ENCODE results near the gene BUD23.
A peak's percentile ranks its signal among the peaks of the same experiment; 100 is the strongest.
"Not testable (repeated sequence)": the region's sequence is repeated elsewhere in the genome, so short reads cannot be mapped to it uniquely, and the experiment has no call there.

BUD23 gene

GRCh38 chr7:73722182-73722581 lies 38.8 kb downstream of the BUD23 start:
- not testable (repeated sequence) for DNase-seq

GRCh38 chr7:73722785-73723184 lies 39.4 kb downstream of the BUD23 start:
- DNase-seq: no peak

DNA sequence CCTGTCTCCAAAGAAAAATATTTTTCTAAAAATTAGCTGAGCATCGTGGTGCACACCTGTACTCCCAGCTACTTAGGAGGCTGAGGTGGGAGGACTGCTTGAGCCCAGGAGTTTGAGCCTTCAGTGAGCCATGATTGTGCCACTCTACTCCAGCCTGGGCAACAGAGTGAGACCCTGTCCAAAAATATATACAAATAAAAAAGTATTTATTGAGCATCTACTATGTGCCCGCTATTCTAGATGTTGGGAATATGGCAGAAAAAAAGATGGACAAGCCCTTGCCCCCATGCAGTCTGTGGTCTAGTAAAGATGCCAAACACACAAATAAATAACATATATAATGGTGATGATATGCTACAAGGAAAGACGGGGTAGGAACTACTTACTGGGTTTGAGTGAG lies 40.4 kb downstream of the BUD23 start:
- no peak for DNase-seq

DNA sequence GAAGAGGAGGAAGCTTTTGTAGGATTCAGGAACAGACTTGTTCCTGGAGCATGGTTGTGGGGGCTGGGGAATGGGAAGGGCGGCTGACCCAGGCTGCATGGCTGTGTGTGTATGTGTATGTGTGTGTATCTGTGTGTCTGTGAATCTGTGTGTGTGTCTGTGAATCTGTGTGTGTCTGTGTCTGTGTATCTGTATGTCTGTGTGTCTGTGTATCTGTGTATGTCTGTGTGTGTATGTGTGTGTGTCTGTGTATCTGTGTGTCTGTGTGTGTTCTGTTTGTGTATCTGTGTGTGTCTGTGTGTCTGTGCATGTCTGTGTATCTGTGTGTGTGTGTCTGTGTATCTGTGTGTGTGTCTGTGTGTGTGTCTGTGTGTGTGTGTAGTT lies 42.7 kb downstream of the BUD23 start:
- DNase-seq: no peak

- no peak for DNase-seq
Measured at GRCh38 chr7:73727952-73728351, 44.6 kb downstream of the BUD23 start.

- DNase-seq: no peak
Measured at GRCh38 chr7:73728551-73728950, 45.2 kb downstream of the BUD23 start.

GRCh38 chr7:73730485-73730884 lies 47.1 kb downstream of the BUD23 start:
- DNase-seq: no peak

GRCh38 chr7:73732397-73732796 lies 49.0 kb downstream of the BUD23 start:
- no peak for DNase-seq

DNA sequence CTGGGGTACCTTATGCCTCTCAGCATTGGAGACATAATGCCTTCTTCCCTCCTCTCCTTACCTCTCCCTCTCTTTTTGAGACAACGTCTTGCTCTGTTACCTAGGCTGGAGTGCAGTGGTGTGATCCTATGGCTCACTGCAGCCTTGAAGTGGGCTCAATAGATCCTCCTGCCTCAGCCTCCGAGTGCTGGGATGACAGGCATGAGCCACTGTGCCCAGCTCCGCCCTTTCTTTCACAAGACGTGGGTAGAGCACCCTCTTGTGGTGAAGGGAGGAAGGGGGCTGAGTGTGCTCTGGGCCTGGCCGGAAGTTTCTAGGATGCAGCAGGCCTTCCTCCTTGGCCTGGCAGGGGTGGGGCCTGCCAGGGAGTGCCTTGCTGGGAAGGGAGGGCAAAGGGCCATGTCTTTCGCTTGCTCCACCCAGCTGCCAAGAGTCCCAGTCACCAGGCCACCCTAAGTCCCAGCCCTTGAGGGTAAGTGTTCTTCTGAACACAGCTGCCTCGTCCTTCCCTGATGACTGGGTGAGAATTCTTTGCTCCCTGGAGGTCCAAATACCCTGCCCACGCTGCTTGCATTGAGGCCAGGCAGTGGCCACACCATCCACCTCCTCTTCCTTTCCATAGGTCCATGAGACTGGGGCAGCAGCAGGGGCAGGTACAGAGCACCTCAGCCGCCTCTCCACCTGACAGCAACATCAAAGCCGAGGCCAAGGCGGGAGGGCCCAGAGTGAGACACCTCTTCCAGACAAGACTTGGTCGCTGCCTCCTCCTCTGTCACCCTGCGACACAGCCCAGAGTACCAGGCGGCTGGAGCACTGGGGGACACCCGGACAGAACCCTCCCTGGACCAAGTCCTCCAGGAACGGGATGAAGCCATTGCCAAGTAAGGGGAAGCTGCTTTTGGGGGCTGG lies 51.5 kb downstream of the BUD23 start:
- DNase-seq: peak; percentile 79

GRCh38 chr7:73735528-73735905 lies 52.1 kb downstream of the BUD23 start:
- DNase-seq: no peak

GRCh38 chr7:73736885-73737284 lies 53.5 kb downstream of the BUD23 start:
- DNase-seq: no peak

- no peak for DNase-seq
Measured at GRCh38 chr7:73737491-73738219, 54.3 kb downstream of the BUD23 start.

DNA sequence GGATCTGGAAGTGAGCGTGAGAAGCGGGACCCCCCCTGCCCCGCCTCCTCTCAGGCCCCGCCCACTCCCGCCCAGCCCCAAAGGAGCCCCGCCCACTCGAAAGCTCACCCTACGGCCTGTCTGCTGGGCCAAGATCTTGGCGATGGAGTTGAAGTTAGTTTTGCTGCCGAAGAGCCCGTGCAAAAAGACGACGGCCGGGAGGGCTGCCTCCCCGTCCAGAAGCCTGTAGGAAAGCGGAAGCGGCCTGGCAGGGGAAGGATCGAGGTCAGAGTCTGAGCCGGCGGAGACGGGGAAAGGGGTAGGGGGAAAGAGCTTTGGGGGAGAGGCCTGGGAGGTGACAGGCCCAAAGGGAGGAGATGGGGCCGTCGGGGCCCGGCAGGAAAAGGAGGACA lies 54.8 kb downstream of the BUD23 start:
- DNase-seq: no peak

- peak; percentile 98 for DNase-seq
Measured at GRCh38 chr7:73738612-73739386, 55.4 kb downstream of the BUD23 start, which contains the start of gene ABHD11. Gene ABHD11 (minus strand): TSS chr7:73738802. CDS start chr7:73738770, 32 bp downstream.

GRCh38 chr7:73739387-73739767 lies 56.0 kb downstream of the BUD23 start:
- DNase-seq: no peak

GRCh38 chr7:73740212-73740611 lies 56.8 kb downstream of the BUD23 start:
- DNase-seq: no peak

DNA sequence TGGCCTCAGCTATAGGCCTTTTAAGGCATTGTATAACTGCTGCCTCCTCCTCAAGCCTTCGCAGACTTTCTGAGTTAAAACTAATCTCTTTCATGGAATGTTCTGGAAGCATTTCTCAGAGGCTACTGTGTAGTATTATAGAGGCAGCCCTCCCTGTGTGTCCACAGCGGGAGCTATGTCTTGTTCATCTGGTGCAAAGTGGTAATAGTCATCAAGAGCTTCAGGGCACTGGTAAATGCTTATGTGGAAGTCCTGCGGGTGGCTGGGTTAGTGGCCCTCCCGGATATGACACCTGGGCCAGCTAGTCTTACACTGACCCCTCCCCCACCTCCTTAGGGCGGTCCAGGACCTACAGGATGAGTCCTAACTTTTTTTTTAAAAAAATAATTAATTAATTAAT lies 57.4 kb downstream of the BUD23 start:
- DNase-seq: no peak

DNA sequence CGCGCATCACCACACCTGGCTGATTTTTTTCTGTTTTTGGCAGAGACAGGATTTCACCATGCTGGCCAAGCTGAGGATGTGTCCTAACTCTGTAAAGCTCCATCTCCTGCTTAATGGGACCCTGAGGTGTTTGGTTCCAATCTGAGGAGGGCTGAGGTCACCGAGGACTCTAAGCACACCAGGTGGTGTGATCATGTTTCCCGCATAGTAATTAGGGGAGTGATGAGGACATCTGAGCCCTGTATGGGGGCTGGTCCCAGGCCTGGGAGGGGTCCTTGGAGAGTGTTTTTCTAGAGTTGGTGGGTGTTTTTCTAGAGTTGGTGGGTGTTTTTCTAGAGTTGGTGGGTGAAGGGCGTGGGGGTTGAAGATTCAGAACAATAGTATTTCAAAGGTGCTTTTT lies 58.2 kb downstream of the BUD23 start:
- peak; percentile 81 for DNase-seq

DNA sequence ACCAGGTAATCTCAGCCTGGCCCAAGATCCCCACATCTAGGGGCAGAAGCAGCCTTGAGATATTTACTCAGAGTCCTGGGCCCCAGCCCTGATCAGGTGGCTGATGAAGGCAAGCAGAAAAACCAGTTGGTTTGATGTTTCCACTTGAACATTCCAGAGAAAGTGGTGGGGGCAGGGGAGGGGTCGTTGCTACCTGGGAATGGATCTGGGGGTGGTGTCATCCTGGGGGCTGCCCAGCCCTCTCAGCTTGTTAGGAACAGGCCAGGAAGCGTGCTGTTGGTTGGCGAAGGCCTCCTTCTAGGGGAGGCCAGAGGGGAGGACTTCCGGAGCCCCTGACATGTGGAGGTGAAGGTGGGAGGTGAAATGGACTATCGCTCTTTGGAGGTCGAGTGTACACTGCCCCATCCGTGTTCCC lies 58.9 kb downstream of the BUD23 start:
- no peak for DNase-seq

GRCh38 chr7:73742753-73743641 lies 59.6 kb downstream of the BUD23 start:
- peak; percentile 96 for DNase-seq

GRCh38 chr7:73746378-73746777 lies 63.0 kb downstream of the BUD23 start:
- DNase-seq: peak; percentile 29

All from NCI-H1092 (cell line).